Measurements from ENCODE around the gene PSMD2.

Gene PSMD2

GRCh38 chr3:184344579-184345316 is 45.7 kb downstream of the PSMD2 start:
- no peak for TF ChIP-seq ZFX (IDR thresholded peaks at IDR 0.05; ENCODE audit: borderline replicate concordance)
- TF ChIP-seq CTCF (IDR thresholded peaks at IDR 0.05), result no peak
- H3K27ac ChIP-seq, result peak overlapping the region; percentile 75

DNA sequence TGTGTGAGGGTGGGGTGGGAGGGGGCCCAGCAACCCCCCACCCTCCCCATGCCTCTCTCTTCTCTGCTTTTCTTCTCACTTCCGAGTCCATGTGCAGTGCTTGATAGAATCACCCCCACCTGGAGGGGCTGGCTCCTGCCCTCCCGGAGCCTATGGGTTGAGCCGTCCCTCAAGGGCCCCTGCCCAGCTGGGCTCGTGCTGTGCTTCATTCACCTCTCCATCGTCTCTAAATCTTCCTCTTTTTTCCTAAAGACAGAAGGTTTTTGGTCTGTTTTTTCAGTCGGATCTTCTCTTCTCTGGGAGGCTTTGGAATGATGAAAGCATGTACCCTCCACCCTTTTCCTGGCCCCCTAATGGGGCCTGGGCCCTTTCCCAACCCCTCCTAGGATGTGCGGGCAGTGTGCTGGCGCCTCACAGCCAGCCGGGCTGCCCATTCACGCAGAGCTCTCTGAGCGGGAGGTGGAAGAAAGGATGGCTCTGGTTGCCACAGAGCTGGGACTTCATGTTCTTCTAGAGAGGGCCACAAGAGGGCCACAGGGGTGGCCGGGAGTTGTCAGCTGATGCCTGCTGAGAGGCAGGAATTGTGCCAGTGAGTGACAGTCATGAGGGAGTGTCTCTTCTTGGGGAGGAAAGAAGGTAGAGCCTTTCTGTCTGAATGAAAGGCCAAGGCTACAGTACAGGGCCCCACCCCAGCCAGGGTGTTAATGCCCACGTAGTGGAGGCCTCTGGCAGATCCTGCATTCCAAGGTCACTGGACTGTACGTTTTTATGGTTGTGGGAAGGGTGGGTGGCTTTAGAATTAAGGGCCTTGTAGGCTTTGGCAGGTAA is 46.5 kb downstream of the PSMD2 start:
- H3K27ac ChIP-seq, result peak overlapping the region; percentile 75
- TF ChIP-seq ZFX (IDR thresholded peaks at IDR 0.05; ENCODE audit: borderline replicate concordance), result no peak
- TF ChIP-seq CTCF (IDR thresholded peaks at IDR 0.05), result peak; percentile 84

DNA sequence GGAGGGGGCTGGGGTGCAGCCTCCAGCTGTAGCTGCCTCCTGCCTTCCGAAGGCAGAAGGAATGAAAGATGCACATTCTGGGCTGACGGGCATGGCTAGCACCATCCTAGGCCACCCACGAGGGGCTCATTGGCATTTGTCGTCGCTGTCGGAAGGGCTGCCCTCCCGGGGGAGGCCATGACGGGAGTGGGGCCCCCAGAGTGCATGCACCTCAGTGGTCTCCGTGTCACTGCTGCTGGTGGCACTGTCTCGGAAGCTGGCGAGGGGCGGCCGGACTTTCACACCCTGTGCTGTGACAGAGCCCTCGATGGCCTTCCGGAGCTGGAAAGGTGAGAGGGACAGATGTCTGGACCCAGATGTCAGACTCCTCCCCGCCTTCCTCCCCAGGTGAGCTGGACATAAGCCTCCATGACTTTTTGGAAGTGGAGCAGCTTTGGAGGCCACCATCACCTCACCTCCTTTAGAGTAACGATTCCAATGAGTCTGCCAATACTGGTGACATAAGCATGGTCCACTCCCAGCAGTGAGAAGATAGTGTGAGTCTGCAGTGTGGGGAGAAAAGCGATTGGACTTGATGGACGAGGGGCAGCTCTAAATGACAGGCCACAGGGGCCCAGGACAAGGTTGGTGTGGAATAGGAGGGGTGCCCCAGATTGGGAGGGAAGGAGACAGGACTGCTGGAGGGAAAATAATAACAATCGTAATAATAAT is 47.6 kb downstream of the PSMD2 start:
- TF ChIP-seq CTCF (IDR thresholded peaks at IDR 0.05) (no peak), ZFX (IDR thresholded peaks at IDR 0.05; ENCODE audit: borderline replicate concordance) (no peak)
- H3K27ac ChIP-seq, result peak overlapping the region; percentile 75

DNA sequence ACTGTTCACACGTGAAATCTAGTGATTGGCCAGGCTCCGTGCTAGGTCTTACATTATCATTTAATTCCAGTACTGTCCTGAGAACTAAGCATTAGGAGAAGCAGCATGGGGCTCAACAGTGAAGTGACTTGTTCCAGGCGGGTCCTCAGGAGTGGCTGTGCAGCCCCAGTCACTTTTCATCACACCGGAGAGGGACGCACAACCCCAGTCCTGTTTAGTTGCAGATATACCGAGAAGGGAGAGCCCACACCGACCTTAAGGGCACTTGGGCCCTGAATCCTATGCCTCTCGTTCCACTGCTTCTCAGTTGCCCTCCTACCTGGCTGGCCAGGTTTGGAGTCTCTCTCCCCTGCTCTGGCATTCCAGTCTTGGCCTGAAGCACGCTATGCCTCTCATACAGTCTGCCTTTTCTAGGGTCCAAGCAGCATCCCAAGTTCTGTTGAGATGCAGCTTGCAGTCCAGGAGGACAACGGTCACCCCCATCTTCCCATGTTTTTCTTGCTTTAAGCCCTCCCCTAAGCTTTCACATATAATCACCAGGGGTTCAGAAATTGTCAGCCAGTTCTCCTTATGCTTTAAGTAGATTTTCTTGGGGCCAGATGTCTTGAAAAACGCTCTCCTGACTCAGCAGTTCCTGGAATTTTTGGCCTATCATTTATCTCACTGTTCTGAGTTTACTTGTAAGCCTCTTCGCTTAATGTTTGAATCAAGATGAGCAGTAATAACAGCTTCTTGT is 48.4 kb downstream of the PSMD2 start:
- H3K27ac ChIP-seq, result peak overlapping the region; percentile 75

GRCh38 chr3:184348057-184348382 is 49.0 kb downstream of the PSMD2 start:
- H3K27ac ChIP-seq, result peak overlapping the region; percentile 75
- TF ChIP-seq CTCF (IDR thresholded peaks at IDR 0.05), result no peak
- TF ChIP-seq ZFX (IDR thresholded peaks at IDR 0.05; ENCODE audit: borderline replicate concordance), result no peak

More for the DNA sequence above, 48.4 kb downstream of the PSMD2 start:
- TF ChIP-seq ZFX (IDR thresholded peaks at IDR 0.05; ENCODE audit: borderline replicate concordance) (no peak), CTCF (IDR thresholded peaks at IDR 0.05) (no peak)

DNA sequence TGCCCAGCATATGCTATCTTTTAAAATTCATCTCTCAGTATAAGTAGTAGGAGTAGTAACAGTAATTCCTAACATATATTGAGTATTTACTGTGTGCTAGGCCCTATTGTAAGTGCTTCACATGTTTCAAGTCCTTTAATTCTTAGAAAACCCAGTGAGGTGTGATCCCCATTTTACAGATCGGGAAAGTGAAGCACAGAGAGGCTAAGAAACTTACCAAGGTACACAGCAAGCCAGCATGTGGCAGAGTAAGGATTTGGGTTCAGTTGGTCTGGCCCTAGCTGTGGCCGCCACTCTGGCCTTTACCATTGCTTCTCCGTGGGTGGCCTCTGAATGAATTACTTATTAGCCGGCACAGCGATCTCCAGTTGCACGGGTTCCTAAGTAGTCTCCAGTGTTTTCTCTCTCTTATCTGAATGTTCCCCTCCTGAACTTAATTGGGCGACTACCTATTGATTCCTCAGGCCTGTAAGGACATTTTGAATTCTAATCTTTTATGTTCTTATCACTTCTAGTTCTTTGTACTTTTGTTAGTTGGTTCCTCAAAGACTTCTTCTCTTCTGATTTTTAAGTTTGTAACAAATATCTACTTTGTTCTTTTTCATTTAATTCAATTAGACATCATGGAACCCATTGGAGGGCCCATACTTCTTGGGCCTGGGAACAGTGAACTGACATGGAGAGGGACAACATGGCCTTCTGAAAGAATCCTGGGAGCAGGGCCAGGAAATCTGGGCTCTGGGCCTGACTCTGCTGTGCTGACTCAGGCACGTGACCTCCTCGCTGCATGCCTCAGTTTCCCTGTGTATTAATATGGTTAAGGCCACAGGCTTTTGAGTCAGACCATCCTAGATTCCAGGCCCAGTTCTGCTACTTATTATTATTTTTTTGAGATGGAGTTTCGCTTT is 50.8 kb downstream of the PSMD2 start:
- H3K27ac ChIP-seq, result no peak overlapping the region
- no peak for TF ChIP-seq ZFX (IDR thresholded peaks at IDR 0.05; ENCODE audit: borderline replicate concordance)
- TF ChIP-seq CTCF (IDR thresholded peaks at IDR 0.05), result no peak

Measured in 22Rv1 (cell line).